RPMI7951 (cell line): ENCODE results near the gene WDSUB1. TPM values are rescaled to one million over a fixed set of nuclear protein-coding genes. Genes with fewer than 3 reads are reported as not detected.
A peak's percentile ranks its signal among the peaks of the same experiment; 100 is the strongest.

Experiments used
- DNase-seq: peaks from one replicate; pipeline ENCODE4 v3.0.0-alpha.2; 2012; ENCODE audit warnings: low read depth
- total RNA-seq: library from RNA; depleted of rRNA; stranded (reverse); fragments of >200 nt; shearing (Covaris generic); gene quantifications from 2 replicates; pipeline ENCODE4 v1.2.3, GENCODE V29; 2014

The WDSUB1 gene
- total RNA-seq, 1 experiment from 2014 or later, result 7.3 TPM

GRCh38 chr2:159199236-159199635 lies 87.3 kb downstream of the WDSUB1 start:
- no peak for DNase-seq

GRCh38 chr2:159196393-159196925 lies 90.0 kb downstream of the WDSUB1 start:
- no peak for DNase-seq

GRCh38 chr2:159195697-159196096 lies 90.8 kb downstream of the WDSUB1 start:
- DNase-seq, result no peak

- DNase-seq, result no peak
These were observed 92.3 kb downstream of the WDSUB1 start for GRCh38 chr2:159194241-159194640.

GRCh38 chr2:159193791-159194190 lies 92.7 kb downstream of the WDSUB1 start:
- DNase-seq, result no peak

GRCh38 chr2:159192371-159192918 lies 94.1 kb downstream of the WDSUB1 start:
- DNase-seq, result no peak

GRCh38 chr2:159188449-159188848 lies 98.1 kb downstream of the WDSUB1 start:
- DNase-seq, result no peak

- DNase-seq, result peak; percentile 13
These were observed 99.4 kb downstream of the WDSUB1 start for GRCh38 chr2:159187106-159187505.

- DNase-seq, result no peak
These were observed 100.0 kb downstream of the WDSUB1 start for GRCh38 chr2:159186462-159186861.
